Measurements from ENCODE around the gene SHC1. TPM values are rescaled to one million over a fixed set of nuclear protein-coding genes. Genes with fewer than 3 reads are reported as not detected.

SHC1 gene
- total RNA-seq, 1 experiment from 2014 or later: 199 TPM

- Mint-ChIP-seq H3K4me3 (no peak overlapping the region), H3K27me3 (ENCODE audit: low read depth) (no peaks in the 10 kb centered on the region), H3K36me3 (peaks cover 20% of the 10 kb centered on the region), H3K4me1 (peaks cover 23% of the 10 kb centered on the region), H3K27ac (no peak overlapping the region), H3K9me3 (no peaks in the 10 kb centered on the region)
- ChIA-PET POLR2A (interaction anchor here (1.8 to 7.3 kb wide), 3 partner anchors 18 to 24 kb away, joined by 6 to 176 read pairs (median 66); partner anchors contain the start of genes LENEP, PBXIP1 and ZBTB7B), CTCF (interaction anchor here (1.6 to 4.9 kb wide), 6 partner anchors 8 to 193 kb away, joined by 4 to 28 read pairs (median 17); partner anchors contain the start of genes EFNA4 and FLAD1)
- TF ChIP-seq MAX (CRISPR knock-in tag; IDR thresholded peaks at IDR 0.05) (peak; percentile 77; the same call in 1 of the 2 replicates), SOX15 (CRISPR knock-in tag; IDR thresholded peaks at IDR 0.05) (no peak), TEAD1 (CRISPR knock-in tag; IDR thresholded peaks at IDR 0.05) (peak; percentile 70; the same call in 1 of the 2 replicates), OVOL2 (CRISPR knock-in tag; IDR thresholded peaks at IDR 0.05; ENCODE audit: borderline replicate concordance) (no peak), ZNF232 (CRISPR knock-in tag; IDR thresholded peaks at IDR 0.05) (0 out of 2 replicates have a peak, but pooled peaks have one; percentile 31), GABPB1 (CRISPR knock-in tag; IDR thresholded peaks at IDR 0.05) (peak; percentile 7; the same call in 1 of the 2 replicates), ZNF396 (CRISPR knock-in tag; IDR thresholded peaks at IDR 0.05; ENCODE audit: borderline replicate concordance) (no peak), SMAD3 (CRISPR knock-in tag; IDR thresholded peaks at IDR 0.05; ENCODE audit: borderline replicate concordance) (0 out of 2 replicates have a peak, but pooled peaks have one; percentile 9), FOXK1 (CRISPR knock-in tag; IDR thresholded peaks at IDR 0.05) (peak; percentile 53; the same call in 1 of the 2 replicates), MYBL2 (CRISPR knock-in tag; IDR thresholded peaks at IDR 0.05) (0 out of 2 replicates have a peak, but pooled peaks have one; percentile 35), NFE2L1 (CRISPR knock-in tag; IDR thresholded peaks at IDR 0.05) (no peak), GRHL2 (CRISPR knock-in tag; IDR thresholded peaks at IDR 0.05; ENCODE audit: insufficient replicate concordance, severe bottlenecking) (no peak)
- TF ChIP-seq, protein P1, sequence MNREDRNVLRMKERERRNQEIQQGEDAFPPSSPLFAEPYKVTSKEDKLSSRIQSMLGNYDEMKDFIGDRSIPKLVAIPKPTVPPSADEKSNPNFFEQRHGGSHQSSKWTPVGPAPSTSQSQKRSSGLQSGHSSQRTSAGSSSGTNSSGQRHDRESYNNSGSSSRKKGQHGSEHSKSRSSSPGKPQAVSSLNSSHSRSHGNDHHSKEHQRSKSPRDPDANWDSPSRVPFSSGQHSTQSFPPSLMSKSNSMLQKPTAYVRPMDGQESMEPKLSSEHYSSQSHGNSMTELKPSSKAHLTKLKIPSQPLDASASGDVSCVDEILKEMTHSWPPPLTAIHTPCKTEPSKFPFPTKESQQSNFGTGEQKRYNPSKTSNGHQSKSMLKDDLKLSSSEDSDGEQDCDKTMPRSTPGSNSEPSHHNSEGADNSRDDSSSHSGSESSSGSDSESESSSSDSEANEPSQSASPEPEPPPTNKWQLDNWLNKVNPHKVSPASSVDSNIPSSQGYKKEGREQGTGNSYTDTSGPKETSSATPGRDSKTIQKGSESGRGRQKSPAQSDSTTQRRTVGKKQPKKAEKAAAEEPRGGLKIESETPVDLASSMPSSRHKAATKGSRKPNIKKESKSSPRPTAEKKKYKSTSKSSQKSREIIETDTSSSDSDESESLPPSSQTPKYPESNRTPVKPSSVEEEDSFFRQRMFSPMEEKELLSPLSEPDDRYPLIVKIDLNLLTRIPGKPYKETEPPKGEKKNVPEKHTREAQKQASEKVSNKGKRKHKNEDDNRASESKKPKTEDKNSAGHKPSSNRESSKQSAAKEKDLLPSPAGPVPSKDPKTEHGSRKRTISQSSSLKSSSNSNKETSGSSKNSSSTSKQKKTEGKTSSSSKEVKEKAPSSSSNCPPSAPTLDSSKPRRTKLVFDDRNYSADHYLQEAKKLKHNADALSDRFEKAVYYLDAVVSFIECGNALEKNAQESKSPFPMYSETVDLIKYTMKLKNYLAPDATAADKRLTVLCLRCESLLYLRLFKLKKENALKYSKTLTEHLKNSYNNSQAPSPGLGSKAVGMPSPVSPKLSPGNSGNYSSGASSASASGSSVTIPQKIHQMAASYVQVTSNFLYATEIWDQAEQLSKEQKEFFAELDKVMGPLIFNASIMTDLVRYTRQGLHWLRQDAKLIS (CRISPR knock-in tag; IDR thresholded peaks at IDR 0.05; ENCODE audit: borderline replicate concordance): no peak
- ATAC-seq (peak; percentile 11), DNase-seq (ENCODE audit: low spot score) (peak; percentile 97)
These were observed 4.4 kb upstream of the SHC1 start for GRCh38 chr1:154974808-154975408.

GRCh38 chr1:154974102-154974807, 3.7 kb upstream of the SHC1 start, which contains the start of gene CKS1B:
Gene CKS1B (plus strand): TSS chr1:154974681. CDS start chr1:154974746, 65 bp downstream.
- H3K27me3 Mint-ChIP-seq (ENCODE audit: low read depth): no peaks in the 10 kb centered on the region
- POLR2A ChIA-PET: interaction anchor here (0.7 to 7.3 kb wide), 14 partner anchors 9 to 199 kb away, joined by 3 to 176 read pairs (median 6); partner anchors contain the start of genes FLAD1, KCNN3, KRTCAP2 and LENEP
- no peak for TF ChIP-seq ESRRA (CRISPR knock-in tag; IDR thresholded peaks at IDR 0.05; ENCODE audit: borderline replicate concordance)
- no peak for TF ChIP-seq NR1H2 (CRISPR knock-in tag; IDR thresholded peaks at IDR 0.05)
- TF ChIP-seq MXD4 (CRISPR knock-in tag; IDR thresholded peaks at IDR 0.05; ENCODE audit: borderline replicate concordance): no peak
- 0 out of 2 replicates have a peak, but pooled peaks have one; percentile 41 for TF ChIP-seq CREB1 (CRISPR knock-in tag; IDR thresholded peaks at IDR 0.05)
- no peak for TF ChIP-seq ZNF512 (CRISPR knock-in tag; IDR thresholded peaks at IDR 0.05; ENCODE audit: borderline replicate concordance)
- TF ChIP-seq, protein P2, sequence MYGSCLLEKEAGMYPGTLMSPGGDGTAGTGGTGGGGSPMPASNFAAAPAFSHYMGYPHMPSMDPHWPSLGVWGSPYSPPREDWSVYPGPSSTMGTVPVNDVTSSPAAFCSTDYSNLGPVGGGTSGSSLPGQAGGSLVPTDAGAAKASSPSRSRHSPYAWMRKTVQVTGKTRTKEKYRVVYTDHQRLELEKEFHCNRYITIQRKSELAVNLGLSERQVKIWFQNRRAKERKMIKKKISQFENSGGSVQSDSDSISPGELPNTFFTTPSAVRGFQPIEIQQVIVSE (CRISPR knock-in tag; IDR thresholded peaks at IDR 0.05; ENCODE audit: borderline replicate concordance): no peak
- no peak for TF ChIP-seq ZNF317 (CRISPR knock-in tag; IDR thresholded peaks at IDR 0.05; ENCODE audit: borderline replicate concordance, low read depth)
- TF ChIP-seq GRHL2 (CRISPR knock-in tag; IDR thresholded peaks at IDR 0.05; ENCODE audit: insufficient replicate concordance, severe bottlenecking): no peak
- TF ChIP-seq SMAD3 (CRISPR knock-in tag; IDR thresholded peaks at IDR 0.05; ENCODE audit: borderline replicate concordance): peak; percentile 63
- no peak for TF ChIP-seq SMAD4 (CRISPR knock-in tag; IDR thresholded peaks at IDR 0.05)
- peak; percentile 78 for TF ChIP-seq ETV6 (CRISPR knock-in tag; IDR thresholded peaks at IDR 0.05)
- TF ChIP-seq ZBTB21 (CRISPR knock-in tag; IDR thresholded peaks at IDR 0.05; ENCODE audit: borderline replicate concordance): no peak

More at GRCh38 chr1:154974102-154974807, 3.7 kb upstream of the SHC1 start, which contains the start of gene CKS1B:
- Mint-ChIP-seq H3K36me3 (peaks cover 14% of the 10 kb centered on the region), H3K4me1 (peaks cover 28% of the 10 kb centered on the region), H3K9me3 (no peaks in the 10 kb centered on the region), H3K27ac (no peak within 1 kb of the TSS), H3K4me3 (no peak within 1 kb of the TSS)
- ATAC-seq: peak; percentile 62
- CTCF ChIA-PET: interaction anchor here (0.7 to 8.3 kb wide), 14 partner anchors 8 to 362 kb away, joined by 3 to 176 read pairs (median 12); partner anchors contain the start of genes EFNA4, FLAD1, LENEP and PBXIP1
- DNase-seq (ENCODE audit: low spot score): peak; percentile 96
